Psoas muscle (tissue), 8 donors: ENCODE data around the gene ZBTB16. TPM values are rescaled to one million over a fixed set of nuclear protein-coding genes. Genes with fewer than 3 reads are reported as not detected.

Experiments used
- ATAC-seq, 4 donors: fragments of 200-7000 bp; cut with Tn5 transposase; one replicate each; pipeline ENCODE4 v1.9.1; 2020; ENCODE audit warnings: moderate library complexity in 3 of 4, mild to moderate bottlenecking in 2 of 4
- DNase-seq, 2 donors: peaks; one replicate each; pipeline ENCODE4 v3.0.0-alpha.2; 2020
- H3K27ac ChIP-seq: fragments of 200-600 bp; one replicate; pipeline ENCODE4 v1.8.0; 2022
- H3K27me3 ChIP-seq, 3 donors: fragments of 200-600 bp in 1 of 3; one replicate each; pipeline versions ENCODE4 v1.6.1 to v1.8.0; 2013 to 2022; ENCODE audit warnings: low read length in 2 of 3, mild to moderate bottlenecking in 2 of 3, moderate library complexity in 1 of 3; ENCODE audit not compliant: insufficient read depth in 3 of 3
- H3K36me3 ChIP-seq, 2 donors: fragments of 200-600 bp in 1 of 2; one replicate each; pipeline versions ENCODE4 v1.6.1 to v1.8.0; 2013 to 2022; ENCODE audit warnings: low read depth in 1 of 2, mild to moderate bottlenecking in 1 of 2, moderate library complexity in 1 of 2; ENCODE audit not compliant: insufficient read depth in 1 of 2
- H3K4me1 ChIP-seq: fragments of 200-600 bp; one replicate; pipeline ENCODE4 v1.8.0; 2022
- H3K4me3 ChIP-seq: fragments of 200-600 bp; one replicate; pipeline ENCODE4 v1.8.0; 2022; ENCODE audit warnings: mild to moderate bottlenecking
- H3K9me3 ChIP-seq: fragments of 200-600 bp; one replicate; pipeline ENCODE4 v1.8.0; 2022
- CTCF ChIP-seq: fragments of 200-600 bp; IDR thresholded peaks from one replicate; pipeline ENCODE4 v1.8.0; 2022; ENCODE audit warnings: antibody characterized with exemption
- WGBS, 3 donors: extraction: QIAGEN DNeasy Blood & Tissue Kit; methylation state at CpG; one replicate each; pipeline versions ENCODE4 v1.1.6 to v1.1.7; 2013; 5-methylcytosine and 5-hydroxymethylcytosine counted together
- intact Hi-C, 2 donors: fragments of 100-400 bp; cut with DNase I; formaldehyde crosslinking; loops; one replicate each; pipeline versions ENCODE4 v1.11.0 to v1.14.2; 2022
- polyA plus RNA-seq, 3 donors: library from polyadenylated mRNA; stranded (reverse); fragments of 200-250 nt; gene quantifications; one replicate each; pipeline ENCODE4 v1.2.3, GENCODE V29; 2013
- total RNA-seq, 4 donors: library from RNA; stranded (reverse); fragmentation: NEBNext Ultra II Directional in 2 of 4; extraction: Animal tissue kit (Norgen Biotek cat#: 25700) in 2 of 4; gene quantifications; one replicate each; pipeline versions ENCODE4 v1.2.1 to v1.2.4, GENCODE V29; 2021 to 2023
- donor health status: healthy with polysubstance abuse.
- donor health status: DM: no; HTN: no; CAD: no; lungs with moderate emphysema.
- donor health status: Bipolar disorder and iron deficiency.
- donor health status: healthy.
- donor health status: DM: yes; HTN: yes; CAD: no.
- donor health status: DM: no; HTN: no; CAD: no.
- donor health status: DM: no; HTN: no; CAD: no.
- donor health status: DM: yes; HTN: yes; CAD: no.

ZBTB16 gene
- total and polyA plus RNA-seq, 7 donors: 11.7 to 299 (median 89.8) TPM

DNA sequence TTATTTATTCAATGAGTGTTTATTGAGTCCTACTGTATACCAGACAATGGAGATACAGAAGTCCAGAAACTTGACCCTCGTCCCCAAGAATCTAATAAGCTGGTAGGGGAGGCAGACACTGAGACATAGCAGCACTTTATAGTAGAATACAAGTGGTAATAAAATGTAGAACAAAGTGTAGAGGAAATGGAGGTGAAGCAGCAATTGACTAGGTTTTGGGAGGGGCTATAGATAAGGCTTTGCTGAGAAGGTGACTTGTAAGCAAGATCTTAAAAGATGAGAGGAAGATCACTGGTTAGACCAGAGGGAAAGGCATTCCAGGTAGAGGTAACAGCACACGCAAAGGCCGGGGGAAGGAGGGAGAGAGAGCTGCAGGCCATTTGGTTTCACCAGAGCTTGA is 57.3 kb downstream of the ZBTB16 start:
- no peak for TF ChIP-seq CTCF
- H3K36me3 ChIP-seq: no peaks in the 10 kb centered on the region
- ATAC-seq: no peak
- intact Hi-C loops: no loop called here
- peaks cover 91% of the 10 kb centered on the region for H3K4me1 ChIP-seq
- H3K27me3 ChIP-seq: no peaks in the 10 kb centered on the region
- no peak for DNase-seq
- WGBS, 3 donors: 80 to 97% (median 91%) methylated on average over 3 of the region's 3 CpGs
- peak overlapping the region; percentile 99 for H3K27ac ChIP-seq
- no peak overlapping the region for H3K4me3 ChIP-seq
- H3K9me3 ChIP-seq: no peaks in the 10 kb centered on the region

GRCh38 chr11:114120606-114121005 is 61.1 kb downstream of the ZBTB16 start:
- WGBS, 3 donors: 88 to 95% (median 88%) methylated on average over 8 of the region's 8 CpGs
- TF ChIP-seq CTCF: no peak
- H3K27me3 ChIP-seq: no peaks in the 10 kb centered on the region
- no peak overlapping the region for H3K4me3 ChIP-seq
- peak overlapping the region; percentile 99 for H3K27ac ChIP-seq
- no peaks in the 10 kb centered on the region for H3K9me3 ChIP-seq
- intact Hi-C loops: loop anchor here in 1 of 2 donors (5.0 kb wide), 1 partner anchor 48 kb away; no protein-coding TSS in a partner anchor
- no peak for DNase-seq
- H3K4me1 ChIP-seq: peaks cover 89% of the 10 kb centered on the region
- no peaks in the 10 kb centered on the region for H3K36me3 ChIP-seq
- no peak for ATAC-seq

DNA sequence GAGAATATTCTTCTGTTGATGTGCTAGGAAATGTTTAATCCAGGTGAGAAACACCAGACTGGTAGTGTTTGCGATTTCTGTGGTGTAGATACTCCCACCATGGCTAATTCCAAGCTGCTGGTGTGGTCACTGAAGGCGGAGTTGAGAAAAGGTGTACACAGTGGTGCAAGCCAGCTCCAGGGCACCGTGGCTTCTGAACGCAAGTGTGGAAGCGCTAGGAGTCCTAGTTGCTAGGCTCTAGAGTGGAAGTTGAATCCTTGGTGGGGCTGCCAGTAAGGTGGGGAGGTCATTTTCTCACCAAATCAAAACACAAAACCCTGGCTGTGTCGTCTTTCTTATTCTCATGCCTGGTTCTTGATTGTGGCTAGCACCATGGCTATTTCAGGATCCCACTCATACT is 61.6 kb downstream of the ZBTB16 start:
- Histone ChIP-seq H3K27me3 (no peaks in the 10 kb centered on the region), H3K27ac (peak overlapping the region; percentile 99), H3K36me3 (peaks cover 0 to 5% of the 10 kb centered on the region in 2 donors), H3K4me3 (no peak overlapping the region), H3K4me1 (peaks cover 89% of the 10 kb centered on the region), H3K9me3 (no peaks in the 10 kb centered on the region)
- TF ChIP-seq CTCF: no peak
- WGBS, 3 donors: 66 to 87% (median 72%) methylated on average over 6 of the region's 6 CpGs
- DNase-seq (no peak), ATAC-seq (no peak)
- intact Hi-C loops: loop anchor here in 1 of 2 donors (5.0 kb wide), 1 partner anchor 49 kb away; no protein-coding TSS in a partner anchor

DNA sequence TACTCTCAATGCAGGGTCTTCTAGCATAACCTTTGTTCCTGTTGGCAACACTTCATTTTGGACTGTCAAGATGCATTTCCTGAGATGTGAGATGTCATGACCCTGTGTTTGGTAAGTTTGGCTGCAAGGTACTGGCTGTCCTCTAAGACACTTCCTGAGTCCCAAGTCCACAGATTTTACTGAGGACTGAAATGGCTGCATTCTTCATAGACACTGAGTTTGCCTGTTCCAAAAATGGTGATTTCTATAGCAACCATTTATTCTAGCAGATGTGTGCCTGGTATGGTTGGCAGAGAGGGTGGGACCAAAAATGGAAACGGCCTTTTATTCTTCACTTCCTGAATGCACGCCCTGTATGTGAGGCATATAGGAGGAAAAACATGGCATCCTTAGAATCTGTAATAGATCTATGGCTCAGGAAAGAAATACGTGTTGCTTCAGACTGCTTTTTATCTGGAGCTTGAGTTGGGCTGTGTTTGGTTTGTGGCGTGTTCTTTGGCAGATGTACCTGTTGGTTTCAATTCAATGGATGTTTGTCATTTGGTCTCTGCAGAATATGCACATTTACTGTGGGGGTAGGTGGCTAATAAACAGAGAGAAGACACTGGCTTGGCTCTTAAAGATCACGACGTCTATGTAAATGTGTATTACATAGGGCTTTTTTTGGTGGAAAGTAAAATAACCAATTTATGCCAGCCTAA is 62.4 kb downstream of the ZBTB16 start:
- ATAC-seq (no peak), DNase-seq (no peak)
- peaks cover 0 to 7% of the 10 kb centered on the region in 2 donors for H3K36me3 ChIP-seq
- 32 to 44% (median 33%) methylated on average over 6 of the region's 6 CpGs for WGBS, 3 donors
- intact Hi-C loops: loop anchor here in 1 of 2 donors (5.0 kb wide), 1 partner anchor 50 kb away; no protein-coding TSS in a partner anchor
- peaks cover 89% of the 10 kb centered on the region for H3K4me1 ChIP-seq
- H3K9me3 ChIP-seq: no peaks in the 10 kb centered on the region
- no peak overlapping the region for H3K4me3 ChIP-seq
- peak overlapping the region; percentile 99 for H3K27ac ChIP-seq
- TF ChIP-seq CTCF: no peak
- H3K27me3 ChIP-seq: no peaks in the 10 kb centered on the region
